CD14-positive monocyte (primary cell): Measurements from ENCODE around the gene KRTAP5-6. TPM values are rescaled to one million over a fixed set of nuclear protein-coding genes. Genes with fewer than 3 reads are reported as not detected.

Source experiments
- DNase-seq, 3 donors: peaks; one replicate each; pipeline ENCODE4 v3.0.0-alpha.2; 2011 to 2022
- H2AFZ ChIP-seq: 2 replicates; pipeline ENCODE4 v1.6.0; 2012; ENCODE audit warnings: mild to moderate bottlenecking, low read depth, low read length, inconsistent platforms; ENCODE audit not compliant: insufficient read depth, poor library complexity, severe bottlenecking
- H3K27ac ChIP-seq, 2 donors: 1 replicate in 1 of 2; 2 replicates in 1 of 2; pipeline ENCODE4 v1.5.1; 2012 to 2013; ENCODE audit warnings: low read length in 2 of 2, control low read depth in 1 of 2, inconsistent platforms in 1 of 2, low read depth in 1 of 2, mild to moderate bottlenecking in 1 of 2
- H3K27me3 ChIP-seq, 2 donors: one replicate each; pipeline versions ENCODE4 v1.6.0 to v1.6.1; 2011 to 2013; ENCODE audit warnings: low read length in 2 of 2; ENCODE audit not compliant: control insufficient read depth in 2 of 2, insufficient read depth in 2 of 2
- H3K36me3 ChIP-seq, 2 donors: replicated peaks in 1 of 2; 1 replicate in 1 of 2; 2 replicates in 1 of 2; pipeline versions ENCODE4 v1.5.1 to v1.6.1; 2012 to 2013; ENCODE audit warnings: low read length in 2 of 2, control low read depth in 1 of 2, inconsistent platforms in 1 of 2, mild to moderate bottlenecking in 1 of 2; ENCODE audit not compliant: insufficient read depth in 2 of 2, control insufficient read depth in 1 of 2
- H3K4me1 ChIP-seq, 2 donors: 1 replicate in 1 of 2; 2 replicates in 1 of 2; pipeline versions ENCODE4 v1.5.1 to v1.6.1; 2012 to 2013; ENCODE audit warnings: low read length in 2 of 2, control low read depth in 1 of 2, inconsistent platforms in 1 of 2, mild to moderate bottlenecking in 1 of 2, moderate library complexity in 1 of 2; ENCODE audit not compliant: insufficient read depth in 2 of 2, control insufficient read depth in 1 of 2
- H3K4me2 ChIP-seq: replicated peaks from 2 replicates; pipeline ENCODE3; 2012; ENCODE audit warnings: low read length, moderate library complexity, mild to moderate bottlenecking; ENCODE audit not compliant: poor library complexity, severe bottlenecking; ENCODE audit errors: extremely low read depth
- H3K4me3 ChIP-seq, 3 experiments: fragments of 200-600 bp in 1 of 3; sonication (generic) in 1 of 3; replicated peaks in 1 of 3; 1 replicate in 2 of 3; 2 replicates in 1 of 3; pipeline ENCODE4 v1.5.1; 2011 to 2013; ENCODE audit warnings: low read length in 3 of 3, mild to moderate bottlenecking in 3 of 3, control low read depth in 2 of 3, low read depth in 2 of 3, inconsistent platforms in 1 of 3, moderate library complexity in 1 of 3
- H3K79me2 ChIP-seq: 2 replicates; pipeline ENCODE4 v1.6.0; 2012; ENCODE audit warnings: mild to moderate bottlenecking, control low read depth, inconsistent platforms, low read length, moderate library complexity; ENCODE audit not compliant: insufficient read depth
- H3K9ac ChIP-seq: 2 replicates; pipeline ENCODE4 v1.6.0; 2017; ENCODE audit warnings: low read length, mild to moderate bottlenecking; ENCODE audit not compliant: insufficient read depth, poor library complexity, severe bottlenecking
- H3K9me3 ChIP-seq, 2 donors: replicated peaks in 1 of 2; 1 replicate in 1 of 2; 2 replicates in 1 of 2; pipeline versions ENCODE4 v1.5.1 to v1.6.1; 2012 to 2013; ENCODE audit warnings: low read length in 2 of 2, control low read depth in 1 of 2; ENCODE audit not compliant: control insufficient read depth in 1 of 2, insufficient read depth in 1 of 2
- H4K20me1 ChIP-seq: 2 replicates; pipeline ENCODE4 v1.6.0; 2012; ENCODE audit warnings: mild to moderate bottlenecking, low read length, control low read depth, moderate library complexity; ENCODE audit not compliant: insufficient read depth
- H3K27ac Mint-ChIP-seq, 7 donors: one replicate each; pipeline ENCODE4 v1.8.0; 2020; ENCODE audit warnings: mild to moderate bottlenecking in 7 of 7, mixed read lengths in 7 of 7, moderate library complexity in 6 of 7, inconsistent platforms in 2 of 7
- H3K27me3 Mint-ChIP-seq, 3 donors: one replicate each; pipeline ENCODE4 v1.8.0; 2021 to 2022; ENCODE audit warnings: low read depth in 3 of 3, mild to moderate bottlenecking in 3 of 3, mixed read lengths in 3 of 3, moderate library complexity in 3 of 3, inconsistent platforms in 1 of 3
- H3K36me3 Mint-ChIP-seq, 2 donors: one replicate each; pipeline ENCODE4 v1.8.0; 2020; ENCODE audit warnings: mixed read lengths in 2 of 2, inconsistent platforms in 1 of 2, mild to moderate bottlenecking in 1 of 2
- H3K4me1 Mint-ChIP-seq: one replicate; pipeline ENCODE4 v1.8.0; 2020; ENCODE audit warnings: mild to moderate bottlenecking, mixed read lengths
- H3K4me3 Mint-ChIP-seq, 2 donors: one replicate each; pipeline ENCODE4 v1.8.0; 2020; ENCODE audit warnings: mild to moderate bottlenecking in 2 of 2, mixed read lengths in 2 of 2, moderate library complexity in 1 of 2
- H3K9me3 Mint-ChIP-seq, 7 donors: one replicate each; pipeline ENCODE4 v1.8.0; 2020 to 2022; ENCODE audit warnings: mixed read lengths in 7 of 7, mild to moderate bottlenecking in 6 of 7, moderate library complexity in 6 of 7, inconsistent platforms in 2 of 7
- CTCF ChIP-seq: fragments of 200-600 bp; IDR thresholded peaks from one replicate; pipeline ENCODE4 v1.8.0; 2022; ENCODE audit warnings: antibody characterized with exemption, mild to moderate bottlenecking
- WGBS: methylation state at CpG from one replicate; pipeline ENCODE4 v1.1.5; 2013; ENCODE audit warnings: missing lambda C conversion rate; ENCODE audit not compliant: insufficient coverage; 5-methylcytosine and 5-hydroxymethylcytosine counted together
- intact Hi-C, 2 donors: fragments of 100-400 bp; cut with micrococcal nuclease; formaldehyde crosslinking; loops; one replicate each; pipeline versions ENCODE4 v1.15.0 to v1.15.1; 2023
- polyA plus RNA-seq, 3 donors: library from polyadenylated mRNA; depleted of rRNA in 1 of 3; unstranded in 2 of 3; stranded (reverse) in 1 of 3; fragments of 300-500 nt in 2 of 3; fragments of >200 nt in 1 of 3; fragmentation: Illumina TruSeq in 2 of 3; gene quantifications; 1 replicate in 2 of 3; 2 replicates in 1 of 3; pipeline ENCODE4 v1.2.3, GENCODE V29; 2012 to 2021

The KRTAP5-6 gene
- polyA plus RNA-seq, 3 donors = not detected

- H3K4me3 ChIP-seq = no peak overlapping the region
- Mint-ChIP-seq H3K36me3 (peaks cover 0 to 3% of the 10 kb centered on the region in 2 donors), H3K27ac (peak overlapping the region in 1 of 7 donors; percentile 1), H3K27me3 (peaks cover 56 to 80% (median 77%) of the 10 kb centered on the region in 3 donors), H3K9me3 (peaks cover 19 to 29% (median 24%) of the 10 kb centered on the region in 7 donors), H3K4me1 (peaks cover 20% of the 10 kb centered on the region), H3K4me3 (peak overlapping the region in 1 of 2 donors; percentile 67)
- no peak overlapping the region for H3K27ac ChIP-seq
- H3K9ac ChIP-seq = no peak overlapping the region
- H3K9me3 ChIP-seq = peaks cover 20 to 21% of the 10 kb centered on the region in 2 donors
- H3K27me3 ChIP-seq = peaks cover 12 to 69% of the 10 kb centered on the region in 2 donors
- H2AFZ ChIP-seq = no peak overlapping the region
- no peak for DNase-seq
- intact Hi-C loops = no loop called here
- no peaks in the 10 kb centered on the region for H3K36me3 ChIP-seq
- H3K79me2 ChIP-seq = no peaks in the 10 kb centered on the region
- peaks cover 8 to 15% of the 10 kb centered on the region in 2 donors for H3K4me1 ChIP-seq
- H3K4me2 ChIP-seq = no peak overlapping the region
- TF ChIP-seq CTCF = no peak
- 84% methylated on average over 14 of the region's 14 CpGs for WGBS
- no peaks in the 10 kb centered on the region for H4K20me1 ChIP-seq
These were observed 36.2 kb downstream of the KRTAP5-6 start for GRCh38 chr11:1733009-1733715.

GRCh38 chr11:1733716-1734640 lies 37.0 kb downstream of the KRTAP5-6 start:
- WGBS = 78% methylated on average over 19 of the region's 28 CpGs

More at GRCh38 chr11:1733716-1734640, 37.0 kb downstream of the KRTAP5-6 start:
- peaks cover 16% of the 10 kb centered on the region for H3K4me1 Mint-ChIP-seq
- TF ChIP-seq CTCF = no peak
- no peak overlapping the region for H3K4me3 ChIP-seq
- H3K27me3 ChIP-seq = peaks cover 8 to 65% of the 10 kb centered on the region in 2 donors
- H3K36me3 Mint-ChIP-seq = peaks cover 0 to 3% of the 10 kb centered on the region in 2 donors
- DNase-seq = no peak
- no peaks in the 10 kb centered on the region for H4K20me1 ChIP-seq
- peaks cover 20 to 25% of the 10 kb centered on the region in 2 donors for H3K9me3 ChIP-seq
- H3K4me3 Mint-ChIP-seq = peak overlapping the region in 1 of 2 donors; percentile 67
- intact Hi-C loops = no loop called here
- peaks cover 19 to 32% (median 24%) of the 10 kb centered on the region in 7 donors for H3K9me3 Mint-ChIP-seq
- H2AFZ ChIP-seq = no peak overlapping the region
- no peaks in the 10 kb centered on the region for H3K36me3 ChIP-seq
- no peak overlapping the region for H3K4me2 ChIP-seq
- peak overlapping the region in 1 of 7 donors; percentile 1 for H3K27ac Mint-ChIP-seq
- H3K4me1 ChIP-seq = peaks cover 5 to 11% of the 10 kb centered on the region in 2 donors
- no peak overlapping the region for H3K9ac ChIP-seq
- H3K79me2 ChIP-seq = no peaks in the 10 kb centered on the region
- H3K27me3 Mint-ChIP-seq = peaks cover 55 to 77% (median 75%) of the 10 kb centered on the region in 3 donors
- no peak overlapping the region for H3K27ac ChIP-seq
